HG03175 (cell line): Measurements from ENCODE around the gene PKMYT1.
"Not testable (repeated sequence)": the region's sequence is repeated elsewhere in the genome, so short reads cannot be mapped to it uniquely, and the experiment has no call there.

ENCODE experiments used
- ATAC-seq: cut with Tn5 transposase; IDR thresholded peaks from one replicate; pipeline ENCODE4 v1.9.1; 2021; ENCODE audit warnings: mild to moderate bottlenecking, moderate library complexity; ENCODE audit not compliant: unreplicated experiment

PKMYT1 gene

DNA sequence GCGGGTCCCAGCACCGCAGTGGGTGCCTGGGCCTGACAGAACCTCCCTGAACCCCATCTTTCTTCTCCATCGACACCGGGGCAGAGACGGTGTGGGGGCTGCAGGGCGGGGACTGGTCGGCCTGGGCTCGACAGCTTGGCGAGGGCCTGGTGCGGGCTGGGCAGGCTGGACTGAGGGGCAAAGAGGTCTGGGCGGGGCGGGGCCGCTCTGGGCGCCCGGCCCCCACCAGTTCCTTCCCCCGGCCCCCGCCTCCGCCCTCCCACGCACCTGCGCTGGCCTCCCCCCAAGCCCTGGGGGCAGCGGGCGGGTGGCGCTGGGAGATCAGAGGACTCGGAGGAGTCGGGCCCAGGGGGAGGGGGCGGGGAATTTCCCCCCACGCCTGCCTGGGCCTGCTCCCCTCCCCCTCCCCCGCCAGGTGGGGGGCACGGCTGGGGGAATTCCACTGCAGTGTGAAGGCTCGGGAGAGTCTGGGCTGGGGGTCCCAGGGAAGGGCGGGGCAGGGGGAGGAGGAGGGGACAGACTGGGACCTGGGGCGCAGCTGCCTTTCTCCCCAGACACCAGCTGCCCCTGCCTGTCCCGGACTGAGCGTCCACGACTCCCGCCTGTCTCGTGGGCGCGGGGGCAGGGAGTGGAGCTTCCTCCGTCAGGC lies 17.0 kb downstream of the PKMYT1 start:
- no peak for ATAC-seq

DNA sequence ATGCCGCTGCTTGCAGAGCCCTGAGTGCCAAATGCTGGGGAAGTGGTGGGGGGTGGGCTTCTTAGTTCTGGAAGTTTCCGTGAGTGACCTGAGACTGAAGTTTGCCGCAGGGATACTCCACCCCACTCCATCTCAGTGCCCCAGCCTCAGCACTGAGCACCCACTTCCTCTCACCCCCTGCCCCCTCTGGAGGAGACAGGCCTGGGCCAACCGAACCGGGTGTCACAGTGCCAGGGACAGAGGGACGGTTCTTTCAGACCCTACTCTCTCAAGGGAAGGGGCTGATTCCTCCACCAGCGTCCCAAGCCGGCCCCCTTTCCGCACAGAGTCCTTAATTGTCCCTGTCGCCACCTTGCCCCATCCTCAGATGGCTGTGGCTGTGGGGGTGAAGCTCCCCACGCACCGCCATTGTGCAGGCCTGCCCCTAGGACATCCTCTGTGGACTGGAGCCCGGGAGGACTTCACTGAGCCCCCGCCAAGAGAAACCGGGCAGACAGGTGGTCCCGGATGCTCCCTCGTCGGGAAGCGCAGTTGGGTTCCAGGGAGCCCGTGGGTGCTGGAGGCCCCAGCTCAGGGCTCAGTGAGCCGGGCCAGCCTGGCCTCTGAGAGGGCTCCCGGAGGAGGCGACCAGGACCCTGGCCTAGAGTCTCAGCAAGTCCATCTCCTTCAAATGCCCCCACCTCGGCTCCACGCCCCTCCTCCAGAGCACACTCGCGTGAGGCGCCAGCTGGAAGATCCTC lies 17.7 kb downstream of the PKMYT1 start:
- ATAC-seq = no peak

DNA sequence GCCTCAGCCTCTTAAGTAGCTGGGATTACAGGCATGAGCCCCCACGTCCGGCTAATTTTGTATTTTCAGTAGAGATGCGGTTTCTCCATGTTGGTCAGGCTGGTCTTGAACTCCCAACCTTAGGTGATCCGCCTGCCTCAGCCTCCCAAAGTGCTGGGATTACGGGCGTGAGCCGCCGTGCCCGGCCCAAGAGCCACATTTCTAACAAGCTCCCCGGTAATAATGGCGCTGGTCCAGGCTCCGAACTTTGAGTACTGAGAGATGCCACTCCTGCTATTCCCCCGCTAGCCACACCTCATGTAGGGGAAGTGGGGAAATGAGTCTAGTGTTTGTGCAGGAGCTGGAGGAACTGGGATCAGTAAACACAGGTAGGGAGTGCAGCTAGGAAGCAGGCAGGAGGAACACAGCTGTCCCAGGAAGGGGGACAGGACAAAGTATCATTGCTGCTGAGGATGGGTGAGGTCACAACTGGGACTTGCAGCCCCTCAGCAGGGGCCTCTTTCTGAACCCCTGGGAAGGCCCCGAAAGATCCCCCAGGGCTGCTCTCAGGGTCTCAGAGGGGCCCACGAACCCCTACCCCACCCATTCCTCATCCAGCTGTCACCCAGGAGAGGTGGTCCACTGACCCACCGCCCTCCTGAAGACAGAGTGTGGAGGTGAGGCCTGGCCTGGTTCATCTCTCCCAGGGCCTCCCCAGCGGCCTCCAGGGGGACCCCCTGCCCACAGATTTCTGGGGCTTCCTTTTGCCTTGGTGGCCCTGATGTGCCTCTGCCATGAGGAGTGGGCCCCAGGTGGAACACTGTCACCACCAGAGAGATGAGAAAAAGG lies 19.8 kb downstream of the PKMYT1 start:
- no peak for ATAC-seq

DNA sequence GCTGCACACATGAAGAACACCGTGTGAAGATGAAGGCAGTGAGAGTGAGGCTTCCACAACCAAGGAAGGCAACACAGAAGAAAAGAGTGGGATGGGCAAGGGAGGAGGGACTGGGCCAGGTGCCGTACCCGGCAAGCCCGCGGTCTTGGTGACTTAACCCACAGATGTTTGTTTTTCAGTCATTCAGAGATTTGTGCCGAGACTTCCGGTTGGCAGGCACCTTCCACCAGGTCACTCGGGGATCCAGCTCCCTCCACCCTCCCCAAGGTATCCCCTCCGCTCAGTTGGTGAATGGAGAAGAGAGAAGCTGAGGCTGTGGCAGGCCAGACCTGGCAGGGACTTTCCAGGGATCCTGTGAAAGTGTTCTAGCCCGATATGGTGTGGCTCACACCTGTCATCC lies 21.0 kb downstream of the PKMYT1 start:
- no peak for ATAC-seq

DNA sequence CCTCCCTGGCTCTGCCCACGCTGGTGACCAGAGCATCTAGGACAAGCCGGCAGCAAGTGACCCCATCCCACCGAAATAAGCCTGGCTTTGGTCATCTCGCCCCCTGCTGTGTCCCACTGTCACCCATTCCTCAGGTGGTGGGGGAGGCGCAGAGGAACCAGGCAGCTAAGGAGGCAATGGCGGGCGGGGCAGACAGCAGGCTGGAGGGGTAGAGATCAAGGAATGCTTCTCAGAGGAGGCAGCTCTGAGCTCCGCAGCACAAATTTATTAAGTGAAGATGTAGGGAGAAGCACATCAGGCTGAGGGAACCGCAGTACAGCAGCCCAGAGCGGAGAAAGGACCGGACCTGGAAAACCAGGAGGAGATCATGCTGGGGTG lies 23.7 kb downstream of the PKMYT1 start:
- no peak for ATAC-seq

DNA sequence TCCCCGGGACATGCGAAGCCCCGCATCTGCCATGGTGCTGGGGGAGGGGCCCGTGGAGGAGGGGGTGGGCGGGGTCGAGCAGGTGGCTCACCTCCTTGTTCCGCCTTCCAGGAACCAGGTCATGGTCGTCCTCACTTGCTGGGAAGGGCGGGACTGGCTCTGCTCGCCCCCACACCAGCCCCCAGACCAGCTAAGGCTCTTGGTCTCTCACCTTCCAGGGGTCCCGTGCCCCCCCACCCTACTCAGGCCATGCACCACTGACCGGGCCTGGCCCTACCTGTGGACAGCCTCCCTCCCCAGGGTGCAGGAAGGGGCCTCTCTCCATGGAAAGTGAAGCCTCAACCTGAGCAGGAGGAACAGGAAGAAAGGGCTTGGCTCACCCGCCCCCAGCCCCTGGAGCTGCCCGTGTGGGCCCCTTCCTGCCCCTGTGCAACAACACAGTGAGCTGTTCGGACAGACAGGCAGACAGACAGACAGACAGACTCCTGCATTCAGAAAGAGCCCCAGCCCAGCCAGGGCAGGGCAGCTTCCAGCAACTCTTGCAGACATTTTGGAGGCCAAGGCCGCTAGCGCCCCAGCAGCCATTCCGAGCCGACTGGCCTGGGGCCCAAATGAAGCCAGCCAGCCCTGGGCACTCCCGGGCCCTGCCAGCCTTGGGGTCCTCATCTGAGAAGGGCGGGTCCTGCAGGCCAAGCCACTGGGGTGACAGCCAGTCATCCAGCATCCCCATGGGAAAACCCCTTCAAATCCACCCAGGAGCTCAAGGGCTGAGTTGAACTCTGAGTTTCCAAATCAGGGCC lies 24.3 kb downstream of the PKMYT1 start:
- ATAC-seq = no peak

DNA sequence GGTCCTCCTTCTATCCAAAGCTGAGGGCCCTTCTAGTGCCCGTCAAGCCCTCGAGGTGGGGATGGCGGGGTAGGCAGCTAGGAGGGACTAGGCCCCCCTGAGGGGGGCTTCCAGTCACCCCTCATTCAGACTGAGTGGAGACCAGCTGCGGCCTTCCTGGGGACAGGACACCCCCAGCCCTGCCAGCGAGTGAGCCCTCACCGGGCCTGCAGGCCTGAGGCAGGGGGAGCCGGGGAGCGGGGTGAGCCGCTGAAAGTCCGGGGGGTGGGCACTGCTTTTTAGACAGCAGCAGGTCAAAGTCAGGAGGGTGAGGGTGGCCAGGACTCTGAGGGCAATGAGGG lies 24.8 kb downstream of the PKMYT1 start:
- no peak for ATAC-seq

DNA sequence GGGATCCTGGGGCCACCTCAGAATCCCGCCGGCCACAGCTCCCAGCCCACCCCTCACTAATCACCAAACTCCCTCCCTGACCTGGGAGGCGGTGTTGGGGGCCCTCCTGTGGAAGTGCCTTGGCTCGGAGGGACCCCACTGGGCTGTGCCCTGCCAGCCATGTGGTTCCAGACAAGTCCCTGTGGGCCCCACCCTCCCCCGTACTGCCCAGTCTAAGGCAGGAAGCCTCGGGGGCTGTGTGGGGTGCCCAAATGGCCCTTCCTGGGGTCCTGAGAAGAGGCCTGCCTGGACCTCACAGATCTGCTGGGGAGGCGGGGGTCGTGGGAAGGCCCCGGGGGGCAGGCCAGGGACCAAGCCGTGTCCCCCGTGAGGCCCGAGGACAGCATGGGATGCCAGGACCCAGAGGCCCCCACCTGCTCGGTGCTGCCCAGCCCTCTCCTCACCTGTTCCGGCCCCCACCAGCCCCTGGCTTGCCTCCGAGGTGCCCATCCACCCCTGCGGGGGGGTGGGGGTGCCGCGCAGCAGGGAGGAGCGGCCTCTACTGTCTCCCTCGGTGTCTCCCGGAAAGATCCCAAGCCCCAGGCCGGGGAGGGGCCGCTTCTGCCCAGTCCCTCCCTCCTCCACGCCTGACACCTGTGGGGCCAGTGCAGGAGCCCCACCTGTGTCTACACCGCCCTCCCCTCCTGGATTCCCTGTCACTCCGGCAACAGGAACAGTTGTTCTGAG lies 25.4 kb downstream of the PKMYT1 start:
- no peak for ATAC-seq

DNA sequence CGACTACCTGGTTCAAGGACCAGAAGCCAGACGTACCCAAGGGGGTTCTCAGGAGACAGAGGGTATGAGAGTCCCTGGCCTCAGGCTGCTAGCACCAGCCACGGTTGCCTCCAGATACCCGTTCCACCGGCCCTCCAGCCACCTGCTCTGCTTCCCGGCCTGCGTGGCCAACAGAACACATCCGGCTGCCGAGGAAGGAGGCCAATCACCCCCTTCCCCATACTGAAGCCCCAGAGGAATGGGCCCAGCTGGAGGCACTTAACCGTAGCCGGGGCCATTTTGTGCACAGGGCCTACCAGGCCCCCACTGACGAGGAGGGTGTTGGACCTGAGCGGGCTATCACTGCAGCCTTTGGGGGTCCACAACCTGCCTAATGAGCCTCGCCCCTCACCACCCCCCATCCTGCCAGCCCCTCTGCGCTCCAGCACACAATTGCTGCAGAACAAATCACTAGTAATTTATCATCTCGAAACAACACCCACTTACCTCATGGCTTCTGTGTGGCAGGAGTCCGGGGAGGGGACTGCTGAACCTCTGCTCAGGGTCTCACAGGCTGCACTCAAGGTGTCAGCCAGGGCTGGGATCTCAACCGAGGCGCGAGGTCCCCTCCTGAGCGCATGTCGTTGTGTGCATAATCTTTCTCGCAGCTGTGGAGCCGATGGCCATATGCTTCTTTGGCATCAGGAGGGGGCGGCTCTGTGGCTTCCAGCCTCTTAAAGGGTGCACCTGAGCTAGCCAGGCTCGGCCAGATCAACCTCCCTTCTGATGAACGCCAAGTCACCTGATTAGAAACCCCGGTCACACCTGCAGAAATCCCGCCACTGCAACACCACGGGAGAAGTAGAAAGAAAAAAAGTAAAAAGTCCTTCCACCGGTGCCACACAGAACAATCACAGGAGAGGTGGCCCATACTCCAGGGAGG lies 26.3 kb downstream of the PKMYT1 start:
- ATAC-seq = no peak

DNA sequence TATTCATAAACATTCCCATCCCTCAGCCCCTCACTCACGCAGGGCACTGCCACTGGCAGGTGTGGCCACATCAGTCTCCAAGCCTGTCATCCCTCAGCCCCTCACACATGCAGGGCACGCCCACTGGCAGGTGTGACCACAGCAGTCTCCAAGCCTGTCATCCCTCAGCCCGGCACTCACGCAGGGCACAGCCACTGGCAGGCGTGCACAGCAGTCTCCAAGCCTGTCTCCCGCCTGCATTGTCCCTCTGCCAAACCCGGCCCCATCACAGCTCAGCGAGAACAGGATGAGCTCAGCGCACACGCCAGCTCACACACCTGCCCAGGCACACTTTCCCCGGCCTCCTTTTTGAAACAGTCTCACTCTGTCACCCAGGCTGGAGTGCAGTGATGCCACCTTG lies 27.6 kb downstream of the PKMYT1 start:
- ATAC-seq = no peak

DNA sequence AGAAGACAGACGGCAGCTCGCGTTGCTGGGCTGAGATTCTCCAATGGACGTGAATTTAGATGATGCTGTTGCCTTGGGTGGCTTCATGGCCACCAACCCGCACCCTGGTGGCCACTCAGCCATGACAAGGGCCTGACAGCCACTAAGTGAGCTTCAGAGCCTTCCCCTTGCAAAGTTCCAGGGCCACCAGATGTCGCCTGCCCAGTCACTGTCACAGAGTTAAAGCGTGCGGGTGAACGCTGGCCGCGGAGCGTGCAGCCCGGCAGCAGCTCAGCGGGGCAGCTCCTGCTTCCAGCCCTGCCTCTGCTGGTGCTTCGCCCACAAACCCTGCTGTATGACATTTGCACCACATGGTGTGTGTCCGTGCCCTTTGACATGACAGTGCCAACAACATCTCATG lies 29.5 kb downstream of the PKMYT1 start:
- ATAC-seq = no peak

DNA sequence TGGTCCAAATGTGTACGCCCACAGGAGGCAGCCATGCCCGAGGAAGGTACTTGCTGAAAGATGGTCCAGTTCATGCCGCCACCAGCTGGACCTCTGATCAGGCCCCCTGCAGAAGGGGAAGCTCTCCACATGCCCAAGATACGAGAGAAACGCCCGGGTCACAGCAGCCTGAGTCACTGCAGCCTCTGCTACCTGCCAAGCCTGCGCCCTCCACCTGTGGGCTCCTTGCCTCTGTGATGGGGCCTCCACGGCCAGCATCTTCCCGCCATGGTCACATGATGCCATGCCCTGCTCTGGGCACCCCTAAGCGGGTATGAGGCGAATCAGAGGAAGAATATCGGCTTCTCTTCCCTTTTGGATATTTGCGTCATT lies 29.9 kb downstream of the PKMYT1 start:
- ATAC-seq = no peak

DNA sequence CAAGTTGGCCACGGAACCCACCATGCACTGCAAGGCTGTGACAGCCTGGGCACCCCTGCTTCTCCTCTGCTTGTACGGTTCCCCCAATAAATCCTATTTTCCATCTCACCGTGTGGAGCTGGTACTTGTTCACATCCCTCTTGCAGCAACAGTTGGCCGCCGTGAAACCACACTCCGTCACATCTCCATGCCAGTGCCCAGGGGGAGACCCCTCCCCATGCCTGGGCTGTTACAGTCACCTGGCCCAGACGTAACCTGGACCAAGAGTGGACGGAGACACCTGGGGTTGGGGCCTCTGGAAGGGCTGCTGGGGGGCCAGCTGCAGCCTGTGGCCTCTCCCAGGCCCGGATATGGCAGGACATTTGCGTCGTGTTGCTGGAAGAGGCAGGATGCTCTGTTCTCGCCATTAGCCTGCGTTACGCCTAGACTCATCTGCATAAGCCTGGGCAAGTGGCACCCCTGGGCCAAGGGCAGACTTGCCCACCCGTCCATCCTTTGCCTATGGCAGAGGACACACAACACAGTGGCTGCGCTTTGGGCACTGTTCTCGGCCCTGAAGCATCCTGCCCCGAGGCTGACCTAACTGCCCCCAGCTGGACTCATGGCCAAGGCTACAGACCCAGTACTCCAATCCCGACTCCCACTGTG lies 30.4 kb downstream of the PKMYT1 start:
- ATAC-seq = no peak

DNA sequence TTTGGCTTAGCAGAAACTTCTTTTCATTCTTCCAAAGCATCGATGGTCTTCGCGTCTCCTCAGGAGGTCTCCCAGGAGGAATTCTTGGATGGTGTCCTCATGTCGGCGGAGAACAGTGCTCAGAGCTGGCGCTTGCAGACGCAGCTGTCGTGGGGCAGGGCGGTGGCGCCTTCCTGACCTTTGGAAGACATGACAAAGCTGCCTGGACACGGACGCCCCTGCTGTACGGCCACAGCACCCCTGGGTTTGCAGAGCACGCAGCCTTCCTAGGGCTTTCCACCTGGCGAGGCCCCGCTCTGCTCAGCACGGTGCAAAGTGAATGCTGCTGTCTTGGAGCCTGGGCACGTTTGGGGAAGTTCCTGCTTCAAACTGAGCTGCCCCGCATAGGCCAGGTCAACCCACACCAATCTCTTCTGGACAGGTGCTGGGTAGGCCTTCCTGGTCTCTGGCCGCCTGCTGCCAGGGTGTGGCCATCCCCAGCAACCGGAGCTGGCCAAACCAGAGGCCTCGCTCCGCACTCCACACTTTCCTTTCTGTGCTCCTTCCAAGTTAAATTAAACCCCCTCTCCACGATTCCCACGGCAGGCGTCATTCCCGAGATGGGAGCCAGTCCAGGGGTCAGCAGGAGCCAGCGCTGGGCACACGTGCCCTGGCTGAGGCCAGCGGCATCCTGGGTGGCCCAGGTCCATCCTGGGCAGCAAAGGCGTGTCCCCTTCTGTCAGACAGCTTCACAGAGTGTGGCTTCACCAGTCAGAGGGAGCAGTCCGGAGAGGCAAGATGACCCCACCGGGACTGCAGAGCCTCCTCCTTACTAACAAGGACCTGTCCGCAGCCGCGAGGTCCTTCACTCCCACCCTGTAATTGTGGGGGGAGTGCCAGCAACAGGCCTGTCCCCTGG lies 31.2 kb downstream of the PKMYT1 start:
- no peak for ATAC-seq

DNA sequence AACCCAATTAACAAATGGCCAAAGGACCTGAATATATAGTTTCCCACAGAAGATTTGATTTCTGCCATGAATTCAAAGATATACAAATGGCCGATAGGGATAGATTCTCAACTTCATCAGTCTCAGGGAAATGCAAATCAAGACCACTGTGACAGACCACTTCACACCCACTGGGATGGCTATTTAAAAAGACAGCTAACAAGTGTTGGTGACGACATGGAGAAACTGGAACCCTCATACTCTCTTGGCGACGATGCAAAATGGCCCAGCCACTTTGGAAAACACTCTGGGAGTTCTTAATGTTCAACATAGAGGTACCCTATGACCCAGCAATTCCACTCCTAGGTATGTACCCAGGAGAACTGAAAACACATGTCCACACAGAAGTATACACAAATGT lies 33.6 kb downstream of the PKMYT1 start:
- ATAC-seq = no peak

DNA sequence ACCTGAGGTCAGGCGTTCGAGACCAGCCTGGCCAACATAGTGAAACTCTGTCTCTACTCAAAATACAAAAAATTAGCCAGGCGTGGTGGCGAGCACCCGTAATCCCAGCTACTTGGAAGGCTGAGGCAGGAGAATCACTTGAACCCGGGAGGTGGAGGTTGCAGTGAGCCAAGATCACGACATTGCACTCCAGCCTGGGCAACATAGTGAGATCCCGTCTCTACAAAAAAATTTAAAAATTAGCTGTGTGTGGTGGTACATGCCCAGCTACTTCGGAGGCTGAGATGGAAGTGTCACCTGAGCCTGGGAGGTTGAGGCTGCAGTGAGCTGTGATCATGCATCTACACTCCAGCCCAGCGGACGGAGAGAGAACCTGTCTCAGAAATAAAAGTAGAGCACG lies 36.5 kb downstream of the PKMYT1 start:
- ATAC-seq = not testable (repeated sequence)

DNA sequence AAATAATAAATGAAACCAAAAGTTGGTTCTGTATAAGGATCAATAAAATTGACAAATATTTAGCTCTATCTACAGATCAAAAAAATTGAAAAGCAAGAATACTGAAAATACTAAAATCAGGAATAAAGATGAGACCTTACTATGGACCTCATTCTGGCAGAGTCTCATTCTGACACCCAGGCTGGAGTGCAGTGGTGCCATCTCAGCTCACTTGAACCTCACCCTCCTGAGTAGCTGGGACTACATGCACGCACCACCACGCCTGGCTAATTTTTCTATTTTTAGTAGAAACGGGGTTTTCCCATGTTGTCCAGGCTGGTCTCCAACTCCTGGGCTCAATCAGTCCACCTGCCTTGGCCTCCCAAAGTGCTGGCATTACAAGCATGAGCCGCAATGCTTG lies 38.2 kb downstream of the PKMYT1 start:
- no peak for ATAC-seq

DNA sequence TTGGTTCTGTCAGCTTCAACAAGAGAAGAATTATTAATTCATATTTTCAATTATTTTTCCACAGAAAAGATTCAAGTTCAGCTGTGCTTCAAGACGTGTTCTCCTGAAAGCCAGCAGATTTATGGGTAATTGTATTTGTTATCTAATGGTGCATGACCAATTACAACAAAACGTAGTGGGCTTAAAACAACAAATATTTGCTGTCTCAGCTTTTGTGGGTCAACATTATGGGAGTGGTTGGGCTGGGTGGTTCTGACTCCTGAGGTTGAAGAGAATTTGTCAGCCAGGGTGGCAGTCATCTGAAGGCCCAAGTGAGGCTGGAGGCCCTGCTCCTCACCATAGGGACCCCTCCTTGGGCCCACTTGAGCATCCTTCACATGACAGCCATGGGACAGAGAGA lies 40.3 kb downstream of the PKMYT1 start:
- no peak for ATAC-seq
